Neural cell (in vitro differentiated cells): Measurements from ENCODE around the gene RAB28. TPM values are rescaled to one million over a fixed set of nuclear protein-coding genes. Genes with fewer than 3 reads are reported as not detected.

ENCODE experiments used
- H2AFZ ChIP-seq: fragments of 200-600, 300-800 bp; sonication (generic), shearing (Covaris generic); 2 replicates; pipeline ENCODE4 v1.6.0; 2014; ENCODE audit warnings: low read depth, mild to moderate bottlenecking, antibody characterized with exemption, low read length, moderate library complexity
- H3F3A ChIP-seq: fragments of 200-600 bp; shearing (Covaris generic); 2 replicates; pipeline ENCODE4 v1.6.1; 2016; ENCODE audit warnings: mild to moderate bottlenecking, moderate library complexity, mixed read lengths, antibody characterized with exemption, low read length; ENCODE audit not compliant: insufficient read depth, poor library complexity, severe bottlenecking
- H3K27ac ChIP-seq: fragments of 200-600, 300-800 bp; sonication (generic), shearing (Covaris generic); 2 replicates; pipeline ENCODE4 v1.5.1; 2014; ENCODE audit warnings: mild to moderate bottlenecking, low read length, moderate library complexity
- H3K27me3 ChIP-seq: fragments of 300-800, 200-600 bp; sonication (generic), shearing (Covaris generic); 2 replicates; pipeline ENCODE4 v1.6.0; 2014; ENCODE audit warnings: mild to moderate bottlenecking, low read depth, low read length, moderate library complexity; ENCODE audit not compliant: insufficient read depth
- H3K36me3 ChIP-seq: fragments of 300-800, 200-600 bp; sonication (generic), shearing (Covaris generic); 2 replicates; pipeline ENCODE4 v1.5.1; 2014; ENCODE audit warnings: mild to moderate bottlenecking, antibody characterized with exemption, low read length, moderate library complexity; ENCODE audit not compliant: insufficient read depth
- H3K4me2 ChIP-seq: fragments of 300-800, 200-600 bp; sonication (generic), shearing (Covaris generic); 2 replicates; pipeline ENCODE4 v1.6.0; 2014; ENCODE audit warnings: mild to moderate bottlenecking, low read length
- H3K4me3 ChIP-seq: fragments of 300-800, 200-600 bp; sonication (generic), shearing (Covaris generic); 2 replicates; pipeline ENCODE4 v1.5.1; 2014; ENCODE audit warnings: mild to moderate bottlenecking, low read length, moderate library complexity
- H3K79me2 ChIP-seq: fragments of 200-600 bp; shearing (Covaris generic); replicated peaks from 2 replicates; pipeline ENCODE4 v1.6.0; 2014; ENCODE audit warnings: mild to moderate bottlenecking, low read length, moderate library complexity; ENCODE audit not compliant: insufficient read depth
- H3K9ac ChIP-seq: fragments of 300-800, 200-600 bp; sonication (generic), shearing (Covaris generic); 2 replicates; pipeline ENCODE4 v1.6.1; 2016; ENCODE audit warnings: mild to moderate bottlenecking, low read length, mixed read lengths
- H3K9me2 ChIP-seq: fragments of 200-600 bp; shearing (Covaris generic); 2 replicates; pipeline ENCODE4 v1.6.1; 2016; ENCODE audit warnings: mild to moderate bottlenecking, low read length, mixed read lengths; ENCODE audit not compliant: insufficient read depth
- H3K9me3 ChIP-seq: fragments of 200-600, 300-800 bp; sonication (generic), shearing (Covaris generic); 2 replicates; pipeline ENCODE4 v1.6.1; 2016; ENCODE audit warnings: mild to moderate bottlenecking, mixed run types, low read length, moderate library complexity, mixed read lengths
- H4K20me1 ChIP-seq: fragments of 200-600 bp; shearing (Covaris generic); 2 replicates; pipeline ENCODE4 v1.6.1; 2016; ENCODE audit warnings: mild to moderate bottlenecking, mixed run types; ENCODE audit not compliant: insufficient read depth
- EP300 ChIP-seq: fragments of 450-650 bp; conservative IDR thresholded peaks from 2 replicates; pipeline ENCODE4 v1.6.1; 2014; ENCODE audit warnings: antibody characterized with exemption, mild to moderate bottlenecking, moderate library complexity; ENCODE audit not compliant: poor library complexity, severe bottlenecking
- EZH2 ChIP-seq: fragments of 200-600, 300-800 bp; shearing (Covaris generic), sonication (generic); IDR thresholded peaks from 2 replicates; pipeline ENCODE4 v1.6.1; 2014; ENCODE audit warnings: antibody characterized with exemption, low read length, borderline replicate concordance, mild to moderate bottlenecking; ENCODE audit not compliant: insufficient read depth, poor library complexity, severe bottlenecking
- MXI1 ChIP-seq: fragments of 450-650 bp; conservative IDR thresholded peaks from 2 replicates; pipeline ENCODE4 v1.6.1; 2014; ENCODE audit warnings: antibody characterized with exemption, mild to moderate bottlenecking; ENCODE audit not compliant: poor library complexity, severe bottlenecking
- POLR2AphosphoS5 ChIP-seq: IDR thresholded peaks from 2 replicates; pipeline ENCODE4 v1.6.1; 2012
- RAD21 ChIP-seq: fragments of 450-650 bp; conservative IDR thresholded peaks from 2 replicates; pipeline ENCODE4 v1.6.1; 2014; ENCODE audit warnings: antibody characterized with exemption, mild to moderate bottlenecking, moderate library complexity
- SMC3 ChIP-seq: fragments of 450-650 bp; conservative IDR thresholded peaks from 2 replicates; pipeline ENCODE4 v1.6.1; 2014; ENCODE audit warnings: antibody characterized with exemption, mild to moderate bottlenecking, moderate library complexity; ENCODE audit not compliant: poor library complexity
- TAF1 ChIP-seq: IDR thresholded peaks from 2 replicates; pipeline ENCODE4 v1.6.1; 2012; ENCODE audit warnings: low read depth
- polyA plus RNA-seq: library from polyadenylated mRNA; depleted of rRNA; stranded (reverse); fragments of >200 nt; gene quantifications from 2 replicates; pipeline ENCODE4 v1.2.3, GENCODE V29; 2014
- TF ChIP-seq, protein P1 (sequence below): IDR thresholded peaks from 2 replicates; pipeline ENCODE4 v1.6.1; 2012; ENCODE audit warnings: borderline replicate concordance
- TF ChIP-seq, protein P2 (sequence below): fragments of 450-650 bp; IDR thresholded peaks from 2 replicates; pipeline ENCODE4 v1.5.1; 2014; ENCODE audit warnings: antibody characterized with exemption, mild to moderate bottlenecking, moderate library complexity; ENCODE audit not compliant: poor library complexity, severe bottlenecking

Gene RAB28
- polyA plus RNA-seq, 1 donor from 2014 or later = 60.7 TPM

- TF ChIP-seq POLR2AphosphoS5 (no peak), RAD21 (no peak), SMC3 (no peak), EZH2 (no peak), TAF1 (no peak), MXI1 (no peak), EP300 (no peak)
- TF ChIP-seq, protein P1, sequence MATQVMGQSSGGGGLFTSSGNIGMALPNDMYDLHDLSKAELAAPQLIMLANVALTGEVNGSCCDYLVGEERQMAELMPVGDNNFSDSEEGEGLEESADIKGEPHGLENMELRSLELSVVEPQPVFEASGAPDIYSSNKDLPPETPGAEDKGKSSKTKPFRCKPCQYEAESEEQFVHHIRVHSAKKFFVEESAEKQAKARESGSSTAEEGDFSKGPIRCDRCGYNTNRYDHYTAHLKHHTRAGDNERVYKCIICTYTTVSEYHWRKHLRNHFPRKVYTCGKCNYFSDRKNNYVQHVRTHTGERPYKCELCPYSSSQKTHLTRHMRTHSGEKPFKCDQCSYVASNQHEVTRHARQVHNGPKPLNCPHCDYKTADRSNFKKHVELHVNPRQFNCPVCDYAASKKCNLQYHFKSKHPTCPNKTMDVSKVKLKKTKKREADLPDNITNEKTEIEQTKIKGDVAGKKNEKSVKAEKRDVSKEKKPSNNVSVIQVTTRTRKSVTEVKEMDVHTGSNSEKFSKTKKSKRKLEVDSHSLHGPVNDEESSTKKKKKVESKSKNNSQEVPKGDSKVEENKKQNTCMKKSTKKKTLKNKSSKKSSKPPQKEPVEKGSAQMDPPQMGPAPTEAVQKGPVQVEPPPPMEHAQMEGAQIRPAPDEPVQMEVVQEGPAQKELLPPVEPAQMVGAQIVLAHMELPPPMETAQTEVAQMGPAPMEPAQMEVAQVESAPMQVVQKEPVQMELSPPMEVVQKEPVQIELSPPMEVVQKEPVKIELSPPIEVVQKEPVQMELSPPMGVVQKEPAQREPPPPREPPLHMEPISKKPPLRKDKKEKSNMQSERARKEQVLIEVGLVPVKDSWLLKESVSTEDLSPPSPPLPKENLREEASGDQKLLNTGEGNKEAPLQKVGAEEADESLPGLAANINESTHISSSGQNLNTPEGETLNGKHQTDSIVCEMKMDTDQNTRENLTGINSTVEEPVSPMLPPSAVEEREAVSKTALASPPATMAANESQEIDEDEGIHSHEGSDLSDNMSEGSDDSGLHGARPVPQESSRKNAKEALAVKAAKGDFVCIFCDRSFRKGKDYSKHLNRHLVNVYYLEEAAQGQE = no peak
- TF ChIP-seq, protein P2, sequence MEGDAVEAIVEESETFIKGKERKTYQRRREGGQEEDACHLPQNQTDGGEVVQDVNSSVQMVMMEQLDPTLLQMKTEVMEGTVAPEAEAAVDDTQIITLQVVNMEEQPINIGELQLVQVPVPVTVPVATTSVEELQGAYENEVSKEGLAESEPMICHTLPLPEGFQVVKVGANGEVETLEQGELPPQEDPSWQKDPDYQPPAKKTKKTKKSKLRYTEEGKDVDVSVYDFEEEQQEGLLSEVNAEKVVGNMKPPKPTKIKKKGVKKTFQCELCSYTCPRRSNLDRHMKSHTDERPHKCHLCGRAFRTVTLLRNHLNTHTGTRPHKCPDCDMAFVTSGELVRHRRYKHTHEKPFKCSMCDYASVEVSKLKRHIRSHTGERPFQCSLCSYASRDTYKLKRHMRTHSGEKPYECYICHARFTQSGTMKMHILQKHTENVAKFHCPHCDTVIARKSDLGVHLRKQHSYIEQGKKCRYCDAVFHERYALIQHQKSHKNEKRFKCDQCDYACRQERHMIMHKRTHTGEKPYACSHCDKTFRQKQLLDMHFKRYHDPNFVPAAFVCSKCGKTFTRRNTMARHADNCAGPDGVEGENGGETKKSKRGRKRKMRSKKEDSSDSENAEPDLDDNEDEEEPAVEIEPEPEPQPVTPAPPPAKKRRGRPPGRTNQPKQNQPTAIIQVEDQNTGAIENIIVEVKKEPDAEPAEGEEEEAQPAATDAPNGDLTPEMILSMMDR = no peak
- H3K27ac ChIP-seq = no peak overlapping the region
- H3K9ac ChIP-seq = no peak overlapping the region
- H3K4me2 ChIP-seq = no peak overlapping the region
- H4K20me1 ChIP-seq = no peaks in the 10 kb centered on the region
- no peak overlapping the region for H2AFZ ChIP-seq
- H3K36me3 ChIP-seq = no peaks in the 10 kb centered on the region
- H3K79me2 ChIP-seq = no peaks in the 10 kb centered on the region
- H3K4me3 ChIP-seq = no peak overlapping the region
- no peaks in the 10 kb centered on the region for H3K9me3 ChIP-seq
- no peaks in the 10 kb centered on the region for H3K27me3 ChIP-seq
- H3K9me2 ChIP-seq = no peaks in the 10 kb centered on the region
- H3F3A ChIP-seq = no peaks in the 10 kb centered on the region
Measured at GRCh38 chr4:13355111-13355880, 128.8 kb downstream of the RAB28 start.

DNA sequence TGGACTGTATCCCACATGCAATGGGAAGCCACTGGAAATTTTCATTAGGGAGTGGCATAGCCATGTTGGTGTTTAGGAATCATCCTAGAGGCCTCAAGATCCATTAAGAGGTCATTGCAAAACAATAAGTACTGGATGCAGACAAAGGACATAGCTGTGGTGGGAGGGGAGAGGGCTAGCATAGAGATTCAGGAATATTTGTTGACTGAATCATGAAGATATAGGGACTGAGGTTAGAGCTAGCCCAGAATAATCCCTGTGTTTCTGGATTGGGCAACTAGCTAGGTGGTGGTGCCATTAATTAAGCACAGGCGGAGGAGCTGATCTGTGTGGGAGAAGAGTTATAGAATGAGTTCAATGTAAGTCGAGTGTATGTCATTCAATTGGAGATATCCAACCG, 135.0 kb downstream of the RAB28 start:
- Histone ChIP-seq H3K4me2 (no peak overlapping the region), H3K79me2 (no peaks in the 10 kb centered on the region), H3K9ac (no peak overlapping the region)

More for the DNA sequence above, 135.0 kb downstream of the RAB28 start:
- Histone ChIP-seq H4K20me1 (no peaks in the 10 kb centered on the region), H3K27me3 (no peaks in the 10 kb centered on the region), H3K36me3 (no peaks in the 10 kb centered on the region), H3K4me3 (no peak overlapping the region), H3K27ac (no peak overlapping the region), H3K9me2 (no peaks in the 10 kb centered on the region), H3K9me3 (no peaks in the 10 kb centered on the region), H3F3A (no peaks in the 10 kb centered on the region), H2AFZ (no peak overlapping the region)
- TF ChIP-seq EZH2 = no peak
